ENCODE measurements around the gene WFS1. TPM values are rescaled to one million over a fixed set of nuclear protein-coding genes. Genes with fewer than 3 reads are reported as not detected.

WFS1 gene
- total RNA-seq, 2 experiments from 2014 or later = 1.8 to 2.8 TPM

GRCh38 chr4:6309777-6310176 is 40.1 kb downstream of the WFS1 start:
- CTCF ChIA-PET = interaction anchor here (1.7 kb wide), 1 partner anchor 18 kb away, joined by 4 read pairs; no protein-coding TSS in a partner anchor

DNA sequence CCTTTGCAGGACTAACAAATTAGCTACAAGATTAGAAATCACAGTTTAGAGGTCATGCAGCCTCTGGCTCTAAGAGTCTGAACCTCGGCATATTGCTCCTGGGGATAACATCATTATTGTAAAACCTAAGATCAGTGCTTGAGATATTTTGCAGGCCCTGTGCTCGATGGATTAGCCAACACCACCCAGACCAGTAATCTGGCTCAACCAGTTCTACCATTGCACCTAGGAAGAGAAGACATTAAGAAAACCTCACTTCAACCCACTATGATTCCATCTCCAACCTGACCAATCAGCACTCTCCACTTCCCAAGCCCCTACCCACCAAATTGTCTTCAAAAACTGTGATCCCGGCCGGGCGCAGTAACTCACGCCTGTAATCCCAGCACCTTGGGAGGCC is 43.6 kb downstream of the WFS1 start:
- CTCF ChIA-PET = interaction anchor here (1.4 kb wide), 1 partner anchor 62 kb away, joined by 3 read pairs; no protein-coding TSS in a partner anchor
- TF ChIP-seq, protein P1, sequence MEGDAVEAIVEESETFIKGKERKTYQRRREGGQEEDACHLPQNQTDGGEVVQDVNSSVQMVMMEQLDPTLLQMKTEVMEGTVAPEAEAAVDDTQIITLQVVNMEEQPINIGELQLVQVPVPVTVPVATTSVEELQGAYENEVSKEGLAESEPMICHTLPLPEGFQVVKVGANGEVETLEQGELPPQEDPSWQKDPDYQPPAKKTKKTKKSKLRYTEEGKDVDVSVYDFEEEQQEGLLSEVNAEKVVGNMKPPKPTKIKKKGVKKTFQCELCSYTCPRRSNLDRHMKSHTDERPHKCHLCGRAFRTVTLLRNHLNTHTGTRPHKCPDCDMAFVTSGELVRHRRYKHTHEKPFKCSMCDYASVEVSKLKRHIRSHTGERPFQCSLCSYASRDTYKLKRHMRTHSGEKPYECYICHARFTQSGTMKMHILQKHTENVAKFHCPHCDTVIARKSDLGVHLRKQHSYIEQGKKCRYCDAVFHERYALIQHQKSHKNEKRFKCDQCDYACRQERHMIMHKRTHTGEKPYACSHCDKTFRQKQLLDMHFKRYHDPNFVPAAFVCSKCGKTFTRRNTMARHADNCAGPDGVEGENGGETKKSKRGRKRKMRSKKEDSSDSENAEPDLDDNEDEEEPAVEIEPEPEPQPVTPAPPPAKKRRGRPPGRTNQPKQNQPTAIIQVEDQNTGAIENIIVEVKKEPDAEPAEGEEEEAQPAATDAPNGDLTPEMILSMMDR (IDR thresholded peaks at IDR 0.05) = no peak
- intact Hi-C loops (cut with micrococcal nuclease) = no loop called here
- no peaks in the 10 kb centered on the region for H3K36me3 Mint-ChIP-seq (ENCODE audit: low read depth)
- no peak overlapping the region for H3K27ac Mint-ChIP-seq
- POLR2A ChIA-PET = no interaction called here
- peaks cover 4% of the 10 kb centered on the region for H3K4me1 Mint-ChIP-seq (ENCODE audit: low read depth)
- no peak overlapping the region for H3K4me3 Mint-ChIP-seq
- no peak for ATAC-seq
- peaks cover 30% of the 10 kb centered on the region for H3K27me3 Mint-ChIP-seq
- no peak for DNase-seq
- peaks cover 4% of the 10 kb centered on the region for H3K9me3 Mint-ChIP-seq

More at GRCh38 chr4:6309777-6310176, 40.1 kb downstream of the WFS1 start:
- Mint-ChIP-seq H3K4me1 (ENCODE audit: low read depth) (peaks cover 4% of the 10 kb centered on the region), H3K4me3 (peak overlapping the region; percentile 3), H3K27ac (no peak overlapping the region), H3K27me3 (peaks cover 36% of the 10 kb centered on the region), H3K9me3 (peaks cover 4% of the 10 kb centered on the region), H3K36me3 (ENCODE audit: low read depth) (no peaks in the 10 kb centered on the region)
- DNase-seq (no peak), ATAC-seq (no peak)
- POLR2A ChIA-PET = no interaction called here
- intact Hi-C loops (cut with micrococcal nuclease) = no loop called here
- TF ChIP-seq, protein P1 (IDR thresholded peaks at IDR 0.05) = no peak

- Mint-ChIP-seq H3K4me3 (no peak overlapping the region), H3K27me3 (peaks cover 17% of the 10 kb centered on the region), H3K36me3 (ENCODE audit: low read depth) (no peaks in the 10 kb centered on the region), H3K9me3 (no peaks in the 10 kb centered on the region), H3K4me1 (ENCODE audit: low read depth) (peaks cover 5% of the 10 kb centered on the region), H3K27ac (no peak overlapping the region)
- TF ChIP-seq, protein P1 (IDR thresholded peaks at IDR 0.05) = no peak
- ATAC-seq = no peak
- POLR2A ChIA-PET = no interaction called here
- CTCF ChIA-PET = interaction anchor here (1.0 to 2.4 kb wide), 5 partner anchors 11 to 67 kb away, joined by 3 to 8 read pairs (median 5); no protein-coding TSS in a partner anchor
- intact Hi-C loops (cut with micrococcal nuclease) = no loop called here
- DNase-seq = no peak
These were observed 46.9 kb downstream of the WFS1 start for GRCh38 chr4:6316461-6317003.

- ATAC-seq = no peak
These were observed 48.6 kb downstream of the WFS1 start for GRCh38 chr4:6318206-6318605.

DNA sequence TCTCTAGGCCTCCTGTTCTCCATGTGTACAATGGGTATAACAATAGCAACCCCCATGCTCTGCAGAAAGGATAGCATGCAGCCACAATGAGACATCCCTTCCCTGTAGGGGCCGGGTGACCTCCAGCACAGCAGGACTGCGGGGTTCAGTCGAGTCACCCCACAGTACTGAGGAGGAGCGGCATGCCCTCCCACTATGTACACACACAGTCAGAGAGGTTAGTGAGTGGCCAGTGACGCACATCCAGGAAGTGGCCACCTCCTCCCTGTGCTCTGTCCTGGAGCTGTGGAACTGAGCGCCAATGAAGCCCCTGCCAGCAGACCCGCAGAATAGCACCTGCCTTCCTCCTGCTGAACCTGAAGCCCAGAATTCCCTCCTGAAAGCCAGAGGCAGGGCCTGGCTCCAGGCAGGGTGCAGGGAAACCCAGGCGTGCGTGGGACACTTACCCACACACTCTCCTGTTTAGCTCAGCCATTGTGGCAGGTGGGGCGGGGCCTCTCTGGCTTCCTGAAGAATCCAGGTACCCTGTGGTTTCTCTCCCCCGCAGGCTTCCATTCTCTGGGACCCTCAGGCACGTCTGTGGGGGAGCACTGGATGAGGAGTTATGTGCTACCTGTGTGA is 50.0 kb downstream of the WFS1 start:
- CTCF ChIA-PET = interaction anchor here (1.3 to 2.5 kb wide), 2 partner anchors 12 to 69 kb away, joined by 3 to 8 read pairs; no protein-coding TSS in a partner anchor
- intact Hi-C loops (cut with micrococcal nuclease) = no loop called here
- no peak overlapping the region for H3K27ac Mint-ChIP-seq
- no peak for ATAC-seq
- POLR2A ChIA-PET = no interaction called here
- no peak for DNase-seq
- TF ChIP-seq, protein P1 (IDR thresholded peaks at IDR 0.05) = no peak
- peaks cover 5% of the 10 kb centered on the region for H3K4me1 Mint-ChIP-seq (ENCODE audit: low read depth)
- peaks cover 20% of the 10 kb centered on the region for H3K27me3 Mint-ChIP-seq
- H3K36me3 Mint-ChIP-seq (ENCODE audit: low read depth) = no peaks in the 10 kb centered on the region
- H3K4me3 Mint-ChIP-seq = no peak overlapping the region
- no peaks in the 10 kb centered on the region for H3K9me3 Mint-ChIP-seq

More at GRCh38 chr4:6318206-6318605, 48.6 kb downstream of the WFS1 start:
- intact Hi-C loops (cut with micrococcal nuclease) = no loop called here
- Mint-ChIP-seq H3K4me3 (no peak overlapping the region), H3K9me3 (no peaks in the 10 kb centered on the region), H3K4me1 (ENCODE audit: low read depth) (peaks cover 5% of the 10 kb centered on the region), H3K27ac (no peak overlapping the region), H3K36me3 (ENCODE audit: low read depth) (no peaks in the 10 kb centered on the region), H3K27me3 (peaks cover 19% of the 10 kb centered on the region)
- no peak for DNase-seq
- CTCF ChIA-PET = no interaction called here
- TF ChIP-seq, protein P1 (IDR thresholded peaks at IDR 0.05) = no peak
- POLR2A ChIA-PET = no interaction called here

Measured in activated CD8-positive, alpha-beta T cell treated with anti-CD3 and anti-CD28 coated beads for 36 hours (primary cell).